ENCODE measurements around the gene APOBEC3B. TPM values are rescaled to one million over a fixed set of nuclear protein-coding genes. Genes with fewer than 3 reads are reported as not detected.
"Not testable (repeated sequence)": the region's sequence is repeated elsewhere in the genome, so short reads cannot be mapped to it uniquely, and the experiment has no call there.

APOBEC3B gene
- total RNA-seq, 1 experiment from 2014 or later, result 11.3 TPM

GRCh38 chr22:38974170-38974825 is 7.8 kb upstream of the APOBEC3B start:
- Histone ChIP-seq H3K27me3 (ENCODE audit: low read length) (no peaks in the 10 kb centered on the region), H3K9me2 (replicated peaks; ENCODE audit: low read length) (no peaks in the 10 kb centered on the region), H3K79me2 (ENCODE audit: low read length) (no peaks in the 10 kb centered on the region), H3K9ac (ENCODE audit: low read length) (no peak overlapping the region), H3F3A (ENCODE audit: low read length, unreplicated experiment) (no peaks in the 10 kb centered on the region), H4K20me1 (ENCODE audit: low read length) (no peaks in the 10 kb centered on the region), H3K4me1 (ENCODE audit: insufficient read depth, low read length) (no peaks in the 10 kb centered on the region), H3K9me3 (ENCODE audit: low read length) (no peaks in the 10 kb centered on the region), H3K27ac (ENCODE audit: low read length) (no peak overlapping the region), H3K36me3 (ENCODE audit: low read depth, low read length) (no peaks in the 10 kb centered on the region), H3K4me2 (ENCODE audit: low read length) (no peak overlapping the region), H3K4me3 (ENCODE audit: low read length) (no peak overlapping the region), H2AFZ (ENCODE audit: low read length) (no peak overlapping the region)
- intact Hi-C loops (cut with micrococcal nuclease), result no loop called here
- BruUV-seq (replicated peaks), result no TSS peak
- ChIA-PET CTCF (no interaction called here), POLR2A (ENCODE audit: unreplicated experiment) (no interaction called here)
- DNase-seq (no peak), ATAC-seq (no peak)
- TF ChIP-seq EZH2phosphoT487 (IDR thresholded peaks at IDR 0.05; ENCODE audit: borderline replicate concordance, low read length) (no peak), CTCF (conservative IDR thresholded peaks at IDR 0.05; ENCODE audit: low read depth, low read length) (no peak), EZH2 (IDR thresholded peaks at IDR 0.05; ENCODE audit: low read length, unreplicated experiment) (no peak)

GRCh38 chr22:38974826-38975175 is 7.3 kb upstream of the APOBEC3B start:
- no peak overlapping the region for H3K4me3 ChIP-seq (ENCODE audit: low read length)
- no peaks in the 10 kb centered on the region for H4K20me1 ChIP-seq (ENCODE audit: low read length)
- ChIA-PET CTCF (no interaction called here), POLR2A (ENCODE audit: unreplicated experiment) (no interaction called here)
- ATAC-seq, result no peak
- BruUV-seq (replicated peaks), result no TSS peak
- no peak overlapping the region for H3K27ac ChIP-seq (ENCODE audit: low read length)
- H3K79me2 ChIP-seq (ENCODE audit: low read length), result no peaks in the 10 kb centered on the region
- H3K27me3 ChIP-seq (ENCODE audit: low read length), result no peaks in the 10 kb centered on the region
- H3K9me3 ChIP-seq (ENCODE audit: low read length), result no peaks in the 10 kb centered on the region
- no peak for DNase-seq
- no peaks in the 10 kb centered on the region for H3F3A ChIP-seq (ENCODE audit: low read length, unreplicated experiment)
- H3K36me3 ChIP-seq (ENCODE audit: low read depth, low read length), result no peaks in the 10 kb centered on the region
- H3K4me2 ChIP-seq (ENCODE audit: low read length), result no peak overlapping the region
- intact Hi-C loops (cut with micrococcal nuclease), result no loop called here
- no peak overlapping the region for H3K9ac ChIP-seq (ENCODE audit: low read length)
- H3K9me2 ChIP-seq (replicated peaks; ENCODE audit: low read length), result no peaks in the 10 kb centered on the region
- H3K4me1 ChIP-seq (ENCODE audit: insufficient read depth, low read length), result no peaks in the 10 kb centered on the region
- TF ChIP-seq EZH2 (IDR thresholded peaks at IDR 0.05; ENCODE audit: low read length, unreplicated experiment) (no peak), CTCF (conservative IDR thresholded peaks at IDR 0.05; ENCODE audit: low read depth, low read length) (no peak)
- no peak overlapping the region for H2AFZ ChIP-seq (ENCODE audit: low read length)

- CTCF ChIA-PET, result not testable (repeated sequence)
Measured at GRCh38 chr22:38977289-38977688, 4.9 kb upstream of the APOBEC3B start.

GRCh38 chr22:38980587-38980986 is 1.6 kb upstream of the APOBEC3B start:
- not testable (repeated sequence) for H2AFZ ChIP-seq (ENCODE audit: low read length); DNase-seq; H3K27ac ChIP-seq (ENCODE audit: low read length); H3K4me2 ChIP-seq (ENCODE audit: low read length); H3K79me2 ChIP-seq (ENCODE audit: low read length); H3K9me2 ChIP-seq (replicated peaks; ENCODE audit: low read length); H3K9ac ChIP-seq (ENCODE audit: low read length); BruUV-seq (replicated peaks); H3F3A ChIP-seq (ENCODE audit: low read length, unreplicated experiment); H4K20me1 ChIP-seq (ENCODE audit: low read length); H3K36me3 ChIP-seq (ENCODE audit: low read depth, low read length); H3K27me3 ChIP-seq (ENCODE audit: low read length); H3K4me3 ChIP-seq (ENCODE audit: low read length); H3K9me3 ChIP-seq (ENCODE audit: low read length); ATAC-seq
- POLR2A ChIA-PET (ENCODE audit: unreplicated experiment), result interaction anchor here (0.6 kb wide), 1 partner anchor 26 kb away, joined by 3 read pairs; no protein-coding TSS in a partner anchor
- peaks cover 26% of the 10 kb centered on the region for H3K4me1 ChIP-seq (ENCODE audit: insufficient read depth, low read length)
- CTCF ChIA-PET, result interaction anchor here (1.9 kb wide), 1 partner anchor 215 kb away, joined by 4 read pairs; no protein-coding TSS in a partner anchor
- intact Hi-C loops (cut with micrococcal nuclease), result loop anchor here (5.0 to 10.0 kb wide), 2 partner anchors 56 to 108 kb away; partner anchors contain the start of gene CBX6

More at GRCh38 chr22:38977289-38977688, 4.9 kb upstream of the APOBEC3B start:
- BruUV-seq (replicated peaks); H3K27ac ChIP-seq (ENCODE audit: low read length); H3K4me2 ChIP-seq (ENCODE audit: low read length); H3K4me1 ChIP-seq (ENCODE audit: insufficient read depth, low read length); intact Hi-C loops (cut with micrococcal nuclease); H4K20me1 ChIP-seq (ENCODE audit: low read length); H3F3A ChIP-seq (ENCODE audit: low read length, unreplicated experiment); H2AFZ ChIP-seq (ENCODE audit: low read length); H3K4me3 ChIP-seq (ENCODE audit: low read length); H3K36me3 ChIP-seq (ENCODE audit: low read depth, low read length); DNase-seq; H3K27me3 ChIP-seq (ENCODE audit: low read length); ATAC-seq; POLR2A ChIA-PET (ENCODE audit: unreplicated experiment); H3K9ac ChIP-seq (ENCODE audit: low read length); H3K9me3 ChIP-seq (ENCODE audit: low read length); H3K9me2 ChIP-seq (replicated peaks; ENCODE audit: low read length); H3K79me2 ChIP-seq (ENCODE audit: low read length): not testable (repeated sequence)

All from PC-3 (cell line).